Left ventricle myocardium inferior (tissue), 1 donor: ENCODE results near the gene TSEN34. TPM values are rescaled to one million over a fixed set of nuclear protein-coding genes. Genes with fewer than 3 reads are reported as not detected.

Source experiments
- DNase-seq: peaks from one replicate; pipeline ENCODE4 v3.0.0-alpha.2; 2020
- H3K27ac ChIP-seq: fragments of 200-600 bp; replicated peaks from 2 replicates; pipeline ENCODE4 v1.8.0; 2021
- H3K27me3 ChIP-seq: fragments of 200-600 bp; 2 replicates; pipeline ENCODE4 v1.8.0; 2021; ENCODE audit warnings: low read depth
- H3K36me3 ChIP-seq: fragments of 200-600 bp; 2 replicates; pipeline ENCODE4 v1.8.0; 2021
- H3K4me1 ChIP-seq: fragments of 200-600 bp; 2 replicates; pipeline ENCODE4 v1.8.0; 2021
- H3K4me3 ChIP-seq: fragments of 200-600 bp; 2 replicates; pipeline ENCODE4 v1.8.0; 2021; ENCODE audit warnings: mild to moderate bottlenecking, moderate library complexity
- H3K9me3 ChIP-seq: fragments of 200-600 bp; replicated peaks from 2 replicates; pipeline ENCODE4 v1.8.0; 2021
- intact Hi-C: fragments of 100-400 bp; cut with micrococcal nuclease; formaldehyde crosslinking; loops from one replicate; pipeline ENCODE4 v1.11.0; 2022
- total RNA-seq: library from RNA; stranded (reverse); fragmentation: NEBNext Ultra II Directional; extraction: Animal tissue kit (Norgen Biotek cat#: 25700); gene quantifications from one replicate; pipeline ENCODE4 v1.2.1, GENCODE V29; 2021
- TF ChIP-seq, protein P1 (sequence below): fragments of 200-600 bp; IDR thresholded peaks from 2 replicates; pipeline ENCODE4 v1.8.0; 2021; ENCODE audit warnings: antibody characterized with exemption, mild to moderate bottlenecking, borderline replicate concordance
- donor health status: DM: no; HTN: yes; CAD: no; lungs with severe emphysema.

The TSEN34 gene
- total RNA-seq, 1 donor from 2014 or later: 16.2 TPM

DNA sequence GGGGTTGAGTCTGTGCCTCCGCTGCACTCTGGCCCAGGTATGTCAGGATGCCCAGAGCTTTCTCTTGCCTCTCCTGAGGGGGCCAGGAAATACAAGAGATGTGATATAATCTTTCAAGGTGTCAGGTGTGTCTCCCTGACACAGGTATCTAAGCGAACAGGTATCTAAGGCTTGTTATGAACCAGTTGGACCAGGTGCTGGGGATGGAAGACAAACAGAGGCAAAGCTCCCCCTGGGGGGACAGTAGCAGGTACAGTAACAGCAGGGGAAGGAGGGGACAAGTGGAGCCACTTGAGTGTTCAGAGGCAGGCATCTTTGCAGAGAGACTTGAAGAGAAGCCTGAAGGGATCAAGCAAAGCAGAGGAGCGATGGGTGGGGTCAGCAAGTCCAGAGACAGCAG lies 34.2 kb upstream of the TSEN34 start:
- Histone ChIP-seq H3K9me3 (no peaks in the 10 kb centered on the region), H3K4me3 (no peak overlapping the region), H3K27me3 (no peaks in the 10 kb centered on the region), H3K36me3 (peaks cover 63% of the 10 kb centered on the region), H3K4me1 (peaks cover 41% of the 10 kb centered on the region), H3K27ac (no peak overlapping the region)
- intact Hi-C loops: no loop called here
- TF ChIP-seq, protein P1, sequence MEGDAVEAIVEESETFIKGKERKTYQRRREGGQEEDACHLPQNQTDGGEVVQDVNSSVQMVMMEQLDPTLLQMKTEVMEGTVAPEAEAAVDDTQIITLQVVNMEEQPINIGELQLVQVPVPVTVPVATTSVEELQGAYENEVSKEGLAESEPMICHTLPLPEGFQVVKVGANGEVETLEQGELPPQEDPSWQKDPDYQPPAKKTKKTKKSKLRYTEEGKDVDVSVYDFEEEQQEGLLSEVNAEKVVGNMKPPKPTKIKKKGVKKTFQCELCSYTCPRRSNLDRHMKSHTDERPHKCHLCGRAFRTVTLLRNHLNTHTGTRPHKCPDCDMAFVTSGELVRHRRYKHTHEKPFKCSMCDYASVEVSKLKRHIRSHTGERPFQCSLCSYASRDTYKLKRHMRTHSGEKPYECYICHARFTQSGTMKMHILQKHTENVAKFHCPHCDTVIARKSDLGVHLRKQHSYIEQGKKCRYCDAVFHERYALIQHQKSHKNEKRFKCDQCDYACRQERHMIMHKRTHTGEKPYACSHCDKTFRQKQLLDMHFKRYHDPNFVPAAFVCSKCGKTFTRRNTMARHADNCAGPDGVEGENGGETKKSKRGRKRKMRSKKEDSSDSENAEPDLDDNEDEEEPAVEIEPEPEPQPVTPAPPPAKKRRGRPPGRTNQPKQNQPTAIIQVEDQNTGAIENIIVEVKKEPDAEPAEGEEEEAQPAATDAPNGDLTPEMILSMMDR: no peak
- no peak for DNase-seq

DNA sequence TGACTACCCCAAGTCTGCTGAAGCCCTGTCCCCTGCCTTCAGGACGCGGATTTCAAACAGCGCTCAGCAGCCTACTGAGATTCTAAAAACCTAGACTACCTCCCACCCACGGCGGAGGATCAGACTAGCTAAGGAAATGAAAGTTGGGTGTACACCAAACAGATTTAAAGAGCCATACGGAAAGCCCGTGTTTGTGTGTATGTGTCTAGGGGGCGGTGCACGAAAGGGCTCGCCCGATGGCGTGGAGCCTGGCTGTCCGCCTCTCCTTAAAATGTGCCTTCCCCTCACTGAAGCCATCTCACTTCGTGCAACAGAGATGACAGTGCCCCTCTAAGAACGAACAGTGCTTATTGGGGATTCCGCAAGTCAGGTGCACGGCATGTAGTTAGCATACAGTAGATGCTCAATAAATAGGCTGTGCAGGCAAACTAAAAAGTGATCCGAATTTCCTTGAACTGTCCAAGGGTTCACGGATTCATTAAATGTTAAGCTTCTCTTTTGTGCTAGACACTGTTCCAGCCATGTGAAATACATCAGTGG lies 32.2 kb upstream of the TSEN34 start:
- intact Hi-C loops: no loop called here
- peak overlapping the region; percentile 99 for H3K27ac ChIP-seq
- peak overlapping the region; percentile 79 for H3K4me3 ChIP-seq
- H3K27me3 ChIP-seq: no peaks in the 10 kb centered on the region
- DNase-seq: no peak
- peaks cover 44% of the 10 kb centered on the region for H3K36me3 ChIP-seq
- H3K9me3 ChIP-seq: no peaks in the 10 kb centered on the region
- H3K4me1 ChIP-seq: peaks cover 42% of the 10 kb centered on the region
- TF ChIP-seq, protein P1: no peak

DNA sequence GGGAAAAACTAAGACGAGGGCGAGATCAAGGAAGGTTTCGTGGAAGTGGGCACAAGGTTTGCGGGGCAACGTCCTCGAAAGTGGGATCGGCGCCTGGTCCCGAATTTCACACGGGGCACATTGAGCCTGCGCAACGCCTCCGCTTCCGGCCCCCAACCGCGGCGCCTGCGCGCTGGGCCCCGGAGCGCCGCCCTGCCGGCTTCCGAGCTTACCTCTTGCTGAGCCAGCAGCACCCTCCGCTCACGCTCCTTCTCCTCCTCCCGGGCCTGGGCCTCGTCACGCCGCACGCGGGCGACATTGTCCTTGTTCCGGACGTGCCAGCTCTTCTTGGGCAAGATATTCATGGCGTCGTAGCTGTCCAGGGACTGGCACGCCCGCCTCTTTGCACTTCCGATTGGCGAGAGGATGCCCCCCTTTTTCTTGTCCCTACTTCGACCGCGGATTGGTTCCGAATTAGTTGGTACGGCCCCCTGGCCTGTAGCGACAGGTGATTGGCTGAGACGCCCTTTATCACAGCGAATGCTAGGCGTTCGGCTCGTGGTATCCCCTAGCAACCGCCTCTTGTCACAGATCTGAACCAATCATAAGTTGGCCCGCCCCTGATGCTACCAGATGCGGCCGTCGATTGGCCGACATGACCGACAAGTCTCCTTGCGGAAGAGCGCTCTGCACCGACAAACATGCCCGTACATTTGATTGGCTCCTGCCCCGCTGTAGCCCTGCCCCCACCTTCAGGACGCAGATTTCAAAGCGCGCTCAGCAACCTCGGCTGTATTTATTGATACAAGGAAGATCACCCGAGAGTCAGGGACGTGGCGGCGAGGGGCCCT lies 31.5 kb upstream of the TSEN34 start, which contains the start of gene LENG1:
Gene LENG1 (minus strand): TSS at position 370 of the 830 bp plus-strand sequence. CDS start 26 bp downstream, at position 344.
- peak within 1 kb of the TSS; percentile 99 for H3K27ac ChIP-seq
- peaks cover 42% of the 10 kb centered on the region for H3K4me1 ChIP-seq
- TF ChIP-seq, protein P1: peak; percentile 47
- intact Hi-C loops: no loop called here
- H3K27me3 ChIP-seq: peaks cover 6% of the 10 kb centered on the region
- peak; percentile 99 for DNase-seq
- no peaks in the 10 kb centered on the region for H3K9me3 ChIP-seq
- peaks cover 37% of the 10 kb centered on the region for H3K36me3 ChIP-seq
- peak within 1 kb of the TSS; percentile 79 for H3K4me3 ChIP-seq

DNA sequence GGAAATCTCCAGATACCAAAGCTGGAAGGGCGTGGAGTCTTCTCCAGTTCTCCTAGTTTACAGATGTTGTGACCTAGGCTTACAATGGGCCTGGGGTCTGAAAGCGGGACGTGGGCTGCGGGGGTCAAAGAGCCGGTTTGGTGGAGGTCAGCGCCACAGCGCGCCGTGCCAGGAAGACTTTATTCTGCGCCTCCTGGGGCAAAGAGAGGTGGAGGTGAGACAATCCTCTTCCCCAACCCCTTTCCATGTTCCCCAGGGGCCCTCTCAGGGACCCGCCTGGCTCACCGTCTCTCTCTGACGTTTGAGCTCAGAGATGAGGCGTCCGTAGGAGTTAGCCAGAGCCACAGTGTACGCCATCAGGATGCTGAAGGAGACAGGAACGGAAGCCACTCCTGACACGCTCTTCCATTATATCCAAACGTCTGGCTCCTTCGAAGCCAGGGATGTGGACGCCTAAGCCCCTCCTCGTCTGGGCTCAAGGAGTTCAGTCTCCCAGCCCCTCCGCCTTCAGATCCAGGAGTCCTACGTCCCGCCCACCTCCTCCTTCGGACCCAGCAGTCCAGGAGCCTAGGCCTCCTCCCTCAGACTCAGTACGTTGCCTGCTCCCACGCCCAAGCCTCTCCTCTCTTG lies 30.8 kb upstream of the TSEN34 start:
- no peak for DNase-seq
- Histone ChIP-seq H3K27ac (peak overlapping the region; percentile 91), H3K9me3 (no peaks in the 10 kb centered on the region), H3K36me3 (peaks cover 29% of the 10 kb centered on the region), H3K4me1 (peaks cover 42% of the 10 kb centered on the region), H3K4me3 (peak overlapping the region; percentile 79), H3K27me3 (peaks cover 13% of the 10 kb centered on the region)
- intact Hi-C loops: no loop called here
- TF ChIP-seq, protein P1: no peak

DNA sequence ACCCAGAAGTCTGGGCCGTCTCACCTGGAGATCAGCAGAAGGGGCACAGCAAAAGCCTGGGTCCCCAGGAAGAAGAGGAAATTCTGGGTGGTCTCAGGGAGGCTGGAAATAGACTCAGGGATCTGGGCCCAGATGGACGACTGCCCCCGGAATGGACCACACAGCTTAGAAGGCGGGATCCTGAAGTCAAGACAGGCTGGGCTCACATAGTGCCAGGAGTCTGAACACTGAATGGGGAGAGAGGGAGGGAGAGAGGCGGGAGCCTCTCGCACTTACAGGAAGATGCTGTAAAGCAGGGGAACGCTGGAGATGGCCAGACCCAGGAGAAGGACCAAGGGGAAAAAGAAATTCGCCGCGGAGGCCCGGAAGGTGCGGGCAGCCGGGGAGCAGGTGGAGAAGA lies 30.3 kb upstream of the TSEN34 start:
- TF ChIP-seq, protein P1: no peak
- peaks cover 18% of the 10 kb centered on the region for H3K27me3 ChIP-seq
- peaks cover 24% of the 10 kb centered on the region for H3K36me3 ChIP-seq
- H3K4me3 ChIP-seq: peak overlapping the region; percentile 79
- no peaks in the 10 kb centered on the region for H3K9me3 ChIP-seq
- H3K4me1 ChIP-seq: peaks cover 42% of the 10 kb centered on the region
- no peak for DNase-seq
- peak overlapping the region; percentile 91 for H3K27ac ChIP-seq
- intact Hi-C loops: no loop called here
